OCI-M2 (cell line): ENCODE data around the gene BTBD19.

Experiments
- DNase-seq: peaks from one replicate; lab custom pipeline; 2025; ENCODE audit not compliant: unreplicated experiment; lab: John Stamatoyannopoulos, UW

Gene BTBD19

GRCh38 chr1:44853201-44853600 is 44.9 kb downstream of the BTBD19 start:
- DNase-seq: no peak

- no peak for DNase-seq
Measured at GRCh38 chr1:44854970-44855369, 46.6 kb downstream of the BTBD19 start.

- DNase-seq: no peak
Measured at GRCh38 chr1:44855742-44856141, 47.4 kb downstream of the BTBD19 start.

- DNase-seq: no peak
Measured at GRCh38 chr1:44857446-44857845, 49.1 kb downstream of the BTBD19 start.

GRCh38 chr1:44860331-44860730 is 52.0 kb downstream of the BTBD19 start:
- DNase-seq: no peak

- DNase-seq: no peak
Measured at GRCh38 chr1:44860891-44861425, 52.6 kb downstream of the BTBD19 start.

GRCh38 chr1:44862829-44863401 is 54.6 kb downstream of the BTBD19 start:
- DNase-seq: no peak
